Measurements from ENCODE around the gene MTUS2. TPM values are rescaled to one million over a fixed set of nuclear protein-coding genes. Genes with fewer than 3 reads are reported as not detected.

The MTUS2 gene
- total RNA-seq, 4 donors from 2014 or later, result 0.16 to 0.75 (median 0.24) TPM

DNA sequence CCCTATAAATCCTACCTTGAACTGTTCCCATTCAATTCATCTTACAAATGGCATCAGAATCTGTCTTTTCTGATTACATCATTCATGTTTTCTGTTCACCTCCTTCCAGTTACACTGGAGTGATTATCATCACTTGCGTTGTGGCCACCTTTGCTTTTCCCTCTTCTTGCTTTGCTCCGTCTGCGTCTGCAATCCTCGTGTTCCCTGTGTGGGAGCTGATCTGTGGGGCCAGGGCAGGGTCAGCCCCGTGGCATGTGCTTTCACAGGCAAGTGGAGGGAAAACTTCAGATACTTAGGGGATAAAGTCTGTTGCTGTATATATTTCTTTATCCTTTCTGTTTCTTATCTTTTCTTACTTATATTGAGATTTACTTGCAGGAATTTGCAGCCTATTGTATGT is 497.7 kb downstream of the MTUS2 start:
- H3K27me3 ChIP-seq, result no peaks in the 10 kb centered on the region
- intact Hi-C loops (cut with DNase I; ENCODE audit: low total_unique reads) (no loop called here), in situ Hi-C loops (cut with MboI; ENCODE audit: low pct_ligation_motif_present in 1 of 4, low pct_unique_long_range_greater_than_20kb in 1 of 4, low sequenced_read_pairs in 3 of 4) (no loop called here)
- no peak for DNase-seq
- no peak overlapping the region for H3K4me3 ChIP-seq
- no peaks in the 10 kb centered on the region for H3K9me3 ChIP-seq
- H3K4me1 ChIP-seq, result no peaks in the 10 kb centered on the region
- H3K27ac ChIP-seq, result no peak overlapping the region
- no peaks in the 10 kb centered on the region for H3K36me3 ChIP-seq
- 40 to 46% methylated on average over 1 to 5 of the region's 5 CpGs for WGBS, 2 donors (ENCODE audit: low coverage in 1 of 2)
- no peak for TF ChIP-seq EP300 (IDR thresholded peaks at IDR 0.05; ENCODE audit: low read depth)
- TF ChIP-seq POLR2AphosphoS5 (IDR thresholded peaks at IDR 0.05), result no peak
- TF ChIP-seq POLR2A (IDR thresholded peaks at IDR 0.05), result no peak
- TF ChIP-seq, protein P1, sequence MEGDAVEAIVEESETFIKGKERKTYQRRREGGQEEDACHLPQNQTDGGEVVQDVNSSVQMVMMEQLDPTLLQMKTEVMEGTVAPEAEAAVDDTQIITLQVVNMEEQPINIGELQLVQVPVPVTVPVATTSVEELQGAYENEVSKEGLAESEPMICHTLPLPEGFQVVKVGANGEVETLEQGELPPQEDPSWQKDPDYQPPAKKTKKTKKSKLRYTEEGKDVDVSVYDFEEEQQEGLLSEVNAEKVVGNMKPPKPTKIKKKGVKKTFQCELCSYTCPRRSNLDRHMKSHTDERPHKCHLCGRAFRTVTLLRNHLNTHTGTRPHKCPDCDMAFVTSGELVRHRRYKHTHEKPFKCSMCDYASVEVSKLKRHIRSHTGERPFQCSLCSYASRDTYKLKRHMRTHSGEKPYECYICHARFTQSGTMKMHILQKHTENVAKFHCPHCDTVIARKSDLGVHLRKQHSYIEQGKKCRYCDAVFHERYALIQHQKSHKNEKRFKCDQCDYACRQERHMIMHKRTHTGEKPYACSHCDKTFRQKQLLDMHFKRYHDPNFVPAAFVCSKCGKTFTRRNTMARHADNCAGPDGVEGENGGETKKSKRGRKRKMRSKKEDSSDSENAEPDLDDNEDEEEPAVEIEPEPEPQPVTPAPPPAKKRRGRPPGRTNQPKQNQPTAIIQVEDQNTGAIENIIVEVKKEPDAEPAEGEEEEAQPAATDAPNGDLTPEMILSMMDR (IDR thresholded peaks at IDR 0.05), result no peak

DNA sequence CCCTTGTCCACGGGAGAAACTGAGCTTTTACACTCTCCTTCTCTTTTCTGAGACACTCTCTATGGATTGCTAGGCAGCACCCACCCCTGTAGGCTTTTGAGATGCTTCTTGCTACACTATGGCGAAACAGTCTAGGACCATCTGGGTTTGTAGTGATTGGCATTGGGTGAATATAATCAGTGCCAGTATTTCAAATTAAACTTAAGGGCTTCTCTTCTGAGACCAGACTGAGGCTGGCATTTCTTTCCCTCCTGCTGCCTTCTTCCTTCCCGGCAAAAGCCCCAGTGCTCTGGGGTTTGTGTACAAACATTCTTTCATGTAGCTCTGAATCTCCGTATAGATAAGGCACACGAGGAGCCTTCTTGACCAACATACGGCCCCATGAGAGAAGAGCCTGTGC is 498.6 kb downstream of the MTUS2 start:
- in situ Hi-C loops (cut with MboI; ENCODE audit: low pct_ligation_motif_present in 1 of 4, low pct_unique_long_range_greater_than_20kb in 1 of 4, low sequenced_read_pairs in 3 of 4), result no loop called here
- Histone ChIP-seq H3K9me3 (no peaks in the 10 kb centered on the region), H3K27ac (no peak overlapping the region), H3K4me1 (no peaks in the 10 kb centered on the region), H3K36me3 (no peaks in the 10 kb centered on the region), H3K27me3 (no peaks in the 10 kb centered on the region), H3K4me3 (no peak overlapping the region)
- DNase-seq, result no peak
- intact Hi-C loops (cut with DNase I; ENCODE audit: low total_unique reads), result no loop called here
- 35 to 48% methylated on average over 5 to 6 of the region's 6 CpGs for WGBS, 2 donors (ENCODE audit: low coverage in 1 of 2)
- TF ChIP-seq EP300 (IDR thresholded peaks at IDR 0.05; ENCODE audit: low read depth), result no peak
- TF ChIP-seq, protein P1 (IDR thresholded peaks at IDR 0.05), result no peak
- no peak for TF ChIP-seq POLR2A (IDR thresholded peaks at IDR 0.05)
- no peak for TF ChIP-seq POLR2AphosphoS5 (IDR thresholded peaks at IDR 0.05)

DNA sequence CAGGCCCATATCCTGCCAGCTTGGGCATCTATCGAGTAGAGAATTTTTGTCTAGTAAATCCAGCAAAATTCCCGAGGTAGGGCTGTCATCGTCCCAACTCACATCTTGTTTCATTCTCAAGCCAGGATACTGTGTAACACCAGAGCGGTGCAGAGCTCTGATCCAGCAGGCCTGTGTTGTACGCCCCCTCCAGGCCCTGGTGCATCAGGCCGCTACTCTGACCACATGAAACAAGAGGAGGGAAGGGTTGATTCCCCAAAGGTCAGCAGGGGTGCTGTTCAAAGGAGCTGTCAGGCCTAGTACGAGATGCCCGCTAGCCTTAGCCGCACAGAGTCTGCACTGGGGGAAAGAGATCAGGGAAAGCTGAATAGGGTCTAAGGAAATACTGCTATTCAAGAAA is 499.3 kb downstream of the MTUS2 start:
- TF ChIP-seq EP300 (IDR thresholded peaks at IDR 0.05; ENCODE audit: low read depth), result no peak
- TF ChIP-seq, protein P1 (IDR thresholded peaks at IDR 0.05), result no peak
- WGBS, 2 donors (ENCODE audit: low coverage in 1 of 2), result 89 to 94% methylated on average over 3 to 9 of the region's 9 CpGs
- in situ Hi-C loops (cut with MboI; ENCODE audit: low pct_ligation_motif_present in 1 of 4, low pct_unique_long_range_greater_than_20kb in 1 of 4, low sequenced_read_pairs in 3 of 4), result no loop called here

DNA sequence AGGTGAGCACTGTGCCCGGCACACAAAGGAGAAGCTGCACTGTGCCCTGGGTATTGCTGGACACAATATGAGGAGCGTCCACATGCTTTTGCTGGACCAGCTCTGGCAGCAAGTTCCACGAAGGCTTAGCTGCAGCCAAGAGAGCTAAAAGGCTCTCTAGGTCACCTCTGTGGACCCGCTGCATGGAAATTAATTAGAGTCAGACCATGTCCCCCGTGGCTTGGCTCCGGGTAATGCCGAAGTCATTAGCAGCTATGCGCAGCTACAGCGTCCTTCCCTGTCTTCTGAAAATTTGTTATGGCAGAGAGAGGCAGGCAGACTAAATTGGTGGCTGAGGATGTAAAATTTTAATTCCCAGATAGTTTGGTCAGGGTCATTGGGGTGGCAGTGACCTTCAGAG is 503.8 kb downstream of the MTUS2 start:
- Histone ChIP-seq H3K27ac (no peak overlapping the region), H3K27me3 (no peaks in the 10 kb centered on the region), H3K4me3 (no peak overlapping the region), H3K9me3 (no peaks in the 10 kb centered on the region), H3K4me1 (no peaks in the 10 kb centered on the region), H3K36me3 (no peaks in the 10 kb centered on the region)
- DNase-seq, result no peak
- in situ Hi-C loops (cut with MboI; ENCODE audit: low pct_ligation_motif_present in 1 of 4, low pct_unique_long_range_greater_than_20kb in 1 of 4, low sequenced_read_pairs in 3 of 4), result no loop called here
- intact Hi-C loops (cut with DNase I; ENCODE audit: low total_unique reads), result no loop called here
- TF ChIP-seq POLR2A (IDR thresholded peaks at IDR 0.05), result no peak
- no peak for TF ChIP-seq POLR2AphosphoS5 (IDR thresholded peaks at IDR 0.05)
- no peak for TF ChIP-seq EP300 (IDR thresholded peaks at IDR 0.05; ENCODE audit: low read depth)
- TF ChIP-seq, protein P1 (IDR thresholded peaks at IDR 0.05), result no peak
- WGBS, 2 donors (ENCODE audit: low coverage in 1 of 2), result 85 to 89% methylated on average over 3 to 9 of the region's 9 CpGs

More for the DNA sequence above, 499.3 kb downstream of the MTUS2 start:
- Histone ChIP-seq H3K27me3 (no peaks in the 10 kb centered on the region), H3K36me3 (no peaks in the 10 kb centered on the region), H3K9me3 (no peaks in the 10 kb centered on the region), H3K4me3 (no peak overlapping the region), H3K27ac (no peak overlapping the region), H3K4me1 (no peaks in the 10 kb centered on the region)
- intact Hi-C loops (cut with DNase I; ENCODE audit: low total_unique reads), result no loop called here
- DNase-seq, result no peak
